Dermis microvascular lymphatic vessel endothelial cell (primary cell): ENCODE results near the gene MICU2. TPM values are rescaled to one million over a fixed set of nuclear protein-coding genes. Genes with fewer than 3 reads are reported as not detected.

ENCODE experiments used
- DNase-seq, 2 donors: peaks; one replicate each; pipeline versions ENCODE4 v3.0.0 to v3.0.0-alpha.2; 2010; ENCODE audit warnings: low read depth in 2 of 2
- total RNA-seq: library from RNA; depleted of rRNA; stranded (reverse); fragments of >200 nt; gene quantifications from 2 replicates; pipeline ENCODE4 v1.2.1, GENCODE V29; 2014

Gene MICU2, protein sequence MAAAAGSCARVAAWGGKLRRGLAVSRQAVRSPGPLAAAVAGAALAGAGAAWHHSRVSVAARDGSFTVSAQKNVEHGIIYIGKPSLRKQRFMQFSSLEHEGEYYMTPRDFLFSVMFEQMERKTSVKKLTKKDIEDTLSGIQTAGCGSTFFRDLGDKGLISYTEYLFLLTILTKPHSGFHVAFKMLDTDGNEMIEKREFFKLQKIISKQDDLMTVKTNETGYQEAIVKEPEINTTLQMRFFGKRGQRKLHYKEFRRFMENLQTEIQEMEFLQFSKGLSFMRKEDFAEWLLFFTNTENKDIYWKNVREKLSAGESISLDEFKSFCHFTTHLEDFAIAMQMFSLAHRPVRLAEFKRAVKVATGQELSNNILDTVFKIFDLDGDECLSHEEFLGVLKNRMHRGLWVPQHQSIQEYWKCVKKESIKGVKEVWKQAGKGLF
- total RNA-seq, result 26.3 and 32.9 TPM in 2 replicates

- DNase-seq, result peak; percentile 85 to 94
Observed at GRCh38 chr13:21603531-21604448, at the start of gene MICU2. Gene MICU2 (minus strand): TSS chr13:21604170. CDS start chr13:21604148, 22 bp downstream.

GRCh38 chr13:21641629-21642028, 37.7 kb upstream of the MICU2 start:
- DNase-seq, result no peak

GRCh38 chr13:21639561-21639960, 35.6 kb upstream of the MICU2 start:
- DNase-seq, result no peak

GRCh38 chr13:21638319-21639282, 34.6 kb upstream of the MICU2 start:
- peak in 1 of 2 donors; percentile 16 for DNase-seq

DNA sequence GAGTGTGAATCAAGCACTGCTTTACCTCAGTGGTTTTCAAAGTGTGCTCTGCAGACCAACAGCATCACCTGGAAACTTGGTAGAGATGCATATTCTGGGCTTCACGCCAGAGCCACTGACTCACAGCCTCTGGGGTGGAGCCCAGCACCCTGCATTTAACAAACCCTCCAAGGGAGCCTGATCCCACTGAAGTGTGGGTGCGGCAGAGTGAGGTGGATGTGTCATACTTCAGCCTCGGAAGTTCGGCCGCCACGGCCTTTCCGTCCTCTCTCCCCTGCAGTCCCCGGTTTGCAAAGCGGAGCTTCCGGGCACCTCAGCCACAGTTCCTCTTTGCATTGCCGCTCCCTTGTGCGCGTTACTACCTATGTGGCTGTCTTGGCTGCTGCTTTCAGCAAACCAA, 33.3 kb upstream of the MICU2 start:
- peak in 1 of 2 donors; percentile 42 for DNase-seq

DNA sequence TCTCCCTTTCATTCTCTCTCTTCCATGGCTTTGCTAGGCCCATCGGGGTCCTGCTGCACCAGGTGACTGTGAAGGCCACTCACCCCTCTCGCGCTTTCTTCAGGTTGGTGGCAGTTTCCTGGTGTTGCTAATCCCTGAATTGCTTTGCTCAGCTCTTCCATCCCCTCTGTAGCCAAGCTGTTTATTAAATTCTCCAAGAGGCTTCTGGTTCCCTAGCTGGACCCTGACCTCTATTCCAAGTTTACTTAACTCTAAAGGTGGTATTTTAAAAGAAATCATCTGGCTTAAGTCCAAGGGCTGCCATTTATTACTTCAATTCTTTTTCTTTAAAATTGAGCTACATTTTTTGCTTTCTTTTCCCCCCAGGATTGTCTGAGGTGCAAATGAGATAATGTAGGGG, 32.7 kb upstream of the MICU2 start:
- DNase-seq, result no peak

DNA sequence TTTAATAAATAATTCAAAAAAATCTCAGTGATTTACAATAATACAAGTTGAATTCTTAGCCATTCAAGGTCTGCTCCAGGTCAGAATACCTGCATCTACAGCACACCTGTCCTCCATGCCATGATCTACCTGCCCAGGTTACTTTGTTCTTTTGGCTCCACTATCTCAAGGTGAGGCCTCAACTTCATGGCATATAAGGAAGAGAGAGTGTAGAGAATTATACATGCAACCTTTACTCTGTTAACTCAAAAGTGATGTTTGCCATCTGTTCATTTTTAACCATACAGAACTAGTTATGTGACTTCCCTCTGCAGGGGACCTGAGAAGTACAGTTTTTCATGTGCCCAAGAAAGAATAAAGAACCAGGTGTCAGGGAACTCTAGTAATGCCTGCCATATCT, 28.2 kb upstream of the MICU2 start:
- no peak for DNase-seq

GRCh38 chr13:21625366-21625765, 21.4 kb upstream of the MICU2 start:
- DNase-seq, result peak in 1 of 2 donors; percentile 40

- DNase-seq, result no peak
Observed at GRCh38 chr13:21620861-21621260, 16.9 kb upstream of the MICU2 start.

DNA sequence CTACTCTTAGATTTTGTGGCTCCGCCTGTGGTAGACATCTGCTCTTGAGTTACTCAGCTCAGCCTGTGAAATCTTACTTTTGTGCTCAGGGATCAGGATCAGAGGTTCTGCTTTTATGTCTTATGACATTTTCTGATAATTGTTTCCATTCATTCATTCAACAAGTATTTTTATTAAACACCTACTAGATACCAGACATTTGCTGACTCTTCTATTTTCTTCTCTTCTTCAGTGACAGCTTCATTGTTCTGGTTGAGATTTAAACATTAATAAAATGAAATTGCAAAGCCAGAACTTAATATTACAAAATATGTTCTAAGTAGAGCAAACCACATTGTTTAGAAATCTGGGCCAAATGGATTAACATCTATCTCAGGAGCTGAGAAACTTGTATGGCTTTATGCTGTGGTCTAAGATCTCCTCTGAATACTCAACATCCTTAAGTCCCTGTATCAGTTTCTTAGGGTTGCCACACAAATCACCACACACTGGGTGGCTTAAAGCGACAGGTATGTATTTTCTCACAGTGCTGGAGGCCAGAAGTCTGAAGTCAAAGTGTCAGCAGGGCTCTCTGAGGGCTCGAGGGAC, 15.8 kb upstream of the MICU2 start:
- no peak for DNase-seq

DNA sequence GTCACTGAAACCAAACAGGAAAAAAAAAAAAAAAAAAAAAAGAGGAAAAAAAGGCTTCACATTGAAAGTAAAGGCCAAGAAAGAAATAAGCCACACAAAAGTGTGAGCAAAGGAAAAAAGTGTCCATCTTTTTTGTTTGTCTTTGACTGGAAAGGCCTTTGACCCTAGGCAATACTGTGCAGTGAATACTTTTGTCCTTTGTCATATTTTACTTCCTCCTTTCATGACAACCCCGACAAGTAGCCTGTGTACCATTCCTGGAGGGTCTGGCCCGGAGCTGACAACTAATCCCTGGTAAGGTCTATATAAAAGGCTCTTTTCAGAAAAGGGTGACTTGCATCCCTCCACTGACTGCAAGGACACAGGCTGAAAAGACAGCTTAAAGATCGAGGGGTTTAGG, 12.9 kb upstream of the MICU2 start:
- DNase-seq, result no peak

DNA sequence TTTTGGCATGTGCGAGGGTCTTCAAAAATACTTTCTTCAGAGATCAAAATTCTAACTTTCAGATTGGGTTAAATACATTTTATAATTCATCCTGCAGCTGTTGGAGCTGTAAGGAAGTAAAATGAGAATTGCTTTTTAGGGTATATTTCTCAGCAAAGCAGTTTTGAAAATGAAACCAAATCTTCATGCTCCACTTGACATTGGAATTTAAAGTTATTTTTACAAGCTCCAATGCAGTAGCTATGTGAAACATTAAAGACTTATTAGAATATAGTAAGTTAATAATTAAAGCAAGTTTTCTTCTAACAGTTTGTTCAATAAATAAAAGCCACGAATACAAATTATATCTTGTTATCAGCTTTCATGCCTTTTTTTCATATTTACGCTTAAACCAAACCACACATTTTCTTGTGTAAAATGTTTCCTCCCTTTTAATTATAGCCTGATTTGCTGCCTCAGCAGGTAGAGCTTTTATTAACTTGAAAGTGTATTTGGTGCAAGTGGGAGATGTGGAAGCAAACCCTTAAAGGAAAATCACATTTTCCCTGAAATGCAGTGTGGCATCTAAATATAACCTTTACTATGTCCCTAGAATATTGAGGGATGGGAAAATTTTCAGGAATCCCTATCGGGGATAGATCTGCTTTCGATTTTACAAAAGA, 12.4 kb upstream of the MICU2 start:
- DNase-seq, result no peak

DNA sequence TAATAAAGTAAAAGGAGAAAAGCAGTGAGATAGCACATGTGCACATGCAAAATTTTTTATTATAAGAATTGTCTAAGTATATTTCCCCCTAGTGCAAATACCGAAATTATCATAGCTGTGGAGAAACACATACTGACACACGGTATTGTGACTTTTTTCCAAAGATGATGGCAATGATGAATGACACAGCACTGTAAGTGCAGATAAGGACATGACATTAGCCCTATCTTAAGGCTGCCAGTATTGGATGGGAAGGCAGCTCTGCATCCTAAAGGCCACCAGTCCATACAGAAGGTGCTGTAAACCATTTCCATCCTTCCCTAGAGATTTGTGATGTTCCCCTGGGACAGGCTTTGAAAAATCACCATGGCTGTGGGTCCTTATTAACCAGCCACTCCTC, 11.5 kb upstream of the MICU2 start:
- no peak for DNase-seq

GRCh38 chr13:21613791-21614190, 9.8 kb upstream of the MICU2 start:
- DNase-seq, result no peak

DNA sequence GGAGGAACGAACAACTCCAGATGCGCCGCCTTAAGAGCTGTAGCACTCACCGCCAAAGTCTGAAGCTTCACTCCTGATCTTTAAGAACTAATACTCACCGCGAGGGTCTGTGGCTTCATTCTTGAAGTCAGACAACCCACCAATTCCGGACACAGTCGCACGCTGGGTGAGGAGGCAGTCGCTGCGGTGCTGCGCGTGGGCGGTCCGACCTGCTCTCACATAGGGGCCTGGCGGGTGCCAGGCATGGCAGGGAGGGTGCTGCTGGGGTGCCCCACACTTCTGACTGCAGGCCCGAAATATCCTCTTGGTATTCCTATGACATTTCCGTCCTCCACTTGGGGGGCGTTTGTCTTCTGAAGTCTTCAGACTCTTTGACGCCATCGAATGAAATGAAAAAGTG, 7.4 kb upstream of the MICU2 start:
- DNase-seq, result no peak

DNA sequence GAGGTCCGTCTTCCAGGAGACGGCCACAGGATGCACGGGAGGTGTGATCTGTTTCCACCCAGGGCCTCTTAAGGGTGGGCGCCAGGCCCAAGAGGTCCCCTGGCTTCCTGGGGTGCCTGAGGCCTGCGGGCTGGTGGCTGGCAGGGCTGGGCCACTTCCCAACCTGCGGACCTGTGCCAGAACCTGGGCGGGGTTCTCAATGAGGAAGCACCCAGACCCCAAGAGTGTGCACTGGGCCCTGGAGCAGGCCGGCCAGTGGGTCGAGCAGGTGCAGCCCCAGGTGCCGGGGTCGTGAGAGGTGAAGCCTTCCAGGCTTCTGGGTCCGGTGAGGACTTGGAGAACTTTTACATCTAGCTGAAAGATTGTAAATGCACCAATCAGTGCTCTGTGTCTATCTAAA, 6.7 kb upstream of the MICU2 start:
- DNase-seq, result no peak

DNA sequence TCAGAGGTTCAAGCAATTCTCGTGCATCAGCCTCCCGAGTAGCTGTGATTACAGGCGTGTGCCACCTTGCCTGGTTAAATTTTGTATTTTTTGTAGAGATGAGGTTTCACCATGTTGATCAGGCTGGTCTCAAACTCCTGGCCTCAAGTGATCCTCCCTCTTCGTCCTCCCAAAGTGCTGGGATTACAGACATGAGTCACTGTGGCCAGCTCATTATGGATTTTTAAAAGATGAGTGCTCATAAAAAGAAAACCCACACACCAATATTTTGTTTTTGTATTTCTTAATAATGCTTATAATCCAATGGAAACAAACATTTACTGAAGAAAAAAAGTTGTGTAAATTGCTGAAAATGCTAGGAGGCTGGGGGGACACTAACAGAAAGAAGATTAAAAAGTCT, 5.0 kb upstream of the MICU2 start:
- no peak for DNase-seq

GRCh38 chr13:21606796-21607195, 2.8 kb upstream of the MICU2 start:
- DNase-seq, result no peak

DNA sequence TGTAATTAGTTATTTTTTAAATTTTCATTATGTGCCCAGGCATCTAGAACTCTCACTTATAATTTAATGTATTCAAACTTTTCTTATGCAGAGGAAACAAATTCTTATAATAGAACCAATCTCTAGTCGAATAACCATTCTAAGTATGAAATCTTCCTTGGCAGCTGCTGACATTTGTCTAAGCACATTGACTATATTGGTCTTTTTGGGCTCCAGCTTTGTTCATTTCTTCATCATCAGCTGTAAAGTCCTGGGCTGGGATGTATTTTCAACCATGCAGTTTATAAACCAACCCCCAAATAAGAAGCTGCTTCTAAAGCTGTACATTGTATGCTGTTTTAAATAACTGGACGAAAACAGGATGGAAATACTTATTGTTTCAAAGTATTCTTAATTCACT, 2.3 kb upstream of the MICU2 start:
- DNase-seq, result no peak

DNA sequence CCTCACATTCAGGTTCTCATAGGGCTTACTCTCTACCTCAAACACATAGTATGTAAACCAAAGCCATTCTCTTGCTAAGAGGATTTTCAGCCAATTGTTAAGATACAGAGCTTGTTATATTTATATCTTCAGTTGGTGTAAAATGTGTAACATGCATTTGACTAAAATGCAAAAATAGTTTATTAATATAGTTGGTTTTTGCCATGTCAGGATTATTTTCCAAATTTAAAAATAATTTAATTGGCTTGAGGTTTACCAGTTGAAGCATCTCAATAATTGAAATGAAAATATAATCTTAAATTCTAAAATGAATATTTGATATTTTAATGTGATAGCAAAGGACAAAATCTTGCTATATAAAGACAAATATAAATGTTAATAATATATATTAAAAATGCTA, 7.2 kb downstream of the MICU2 start:
- no peak for DNase-seq

DNA sequence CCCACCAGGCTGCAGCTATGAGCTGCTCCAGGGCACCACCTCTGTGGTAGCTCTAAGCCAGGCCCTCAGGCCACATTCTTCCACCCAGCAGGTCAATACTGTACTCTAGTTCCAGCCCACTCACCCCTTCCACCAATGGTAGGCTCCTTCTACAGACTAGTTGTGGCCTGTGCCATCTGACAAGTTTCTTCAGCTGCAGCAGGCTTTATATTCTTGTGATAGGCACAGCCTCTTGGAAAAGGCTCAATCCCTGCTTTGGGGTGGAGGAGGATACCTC, 8.5 kb downstream of the MICU2 start:
- no peak for DNase-seq
